GDM1 (cell line): ENCODE results near the gene C4orf54.

Experiments
- DNase-seq: peaks from one replicate; lab custom pipeline; 2025; lab: John Stamatoyannopoulos, UW

Gene C4orf54

DNA sequence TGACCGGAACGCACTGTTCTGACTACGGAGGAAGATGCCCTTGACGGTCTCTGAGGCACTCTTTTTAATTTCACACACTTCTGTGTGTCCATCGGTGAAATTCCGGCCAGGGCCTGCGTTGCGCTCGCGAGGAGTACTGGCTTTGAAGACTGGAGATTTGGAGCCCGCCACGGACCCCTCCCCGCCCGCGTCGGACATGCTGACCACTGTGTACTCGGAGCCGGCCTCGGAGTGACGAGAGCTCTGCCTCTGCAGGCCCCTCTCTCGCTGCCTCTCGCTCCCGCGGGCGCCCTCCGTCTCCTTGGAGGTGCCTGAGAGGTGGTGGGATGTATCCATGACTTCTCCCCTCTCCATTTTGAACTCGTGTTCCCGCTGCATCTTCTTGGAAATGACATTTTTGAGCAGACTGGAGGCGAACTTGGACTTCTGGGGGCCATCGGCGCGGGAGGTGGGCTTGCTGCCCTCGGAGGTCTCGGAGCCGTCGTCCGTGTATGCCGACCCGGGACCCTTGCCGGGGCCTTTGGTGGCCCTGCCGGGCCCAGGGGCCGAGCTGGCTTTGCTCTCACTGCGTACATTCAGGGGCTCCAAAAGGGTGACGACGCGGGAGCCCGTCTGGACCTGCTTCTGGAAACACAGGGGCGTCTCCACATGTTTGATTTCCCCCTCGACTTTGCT is 5.7 kb downstream of the C4orf54 start:
- no peak for DNase-seq

- no peak for DNase-seq
These were observed 6.4 kb downstream of the C4orf54 start for GRCh38 chr4:99651016-99651769.

GRCh38 chr4:99649778-99650177 is 7.8 kb downstream of the C4orf54 start:
- no peak for DNase-seq

DNA sequence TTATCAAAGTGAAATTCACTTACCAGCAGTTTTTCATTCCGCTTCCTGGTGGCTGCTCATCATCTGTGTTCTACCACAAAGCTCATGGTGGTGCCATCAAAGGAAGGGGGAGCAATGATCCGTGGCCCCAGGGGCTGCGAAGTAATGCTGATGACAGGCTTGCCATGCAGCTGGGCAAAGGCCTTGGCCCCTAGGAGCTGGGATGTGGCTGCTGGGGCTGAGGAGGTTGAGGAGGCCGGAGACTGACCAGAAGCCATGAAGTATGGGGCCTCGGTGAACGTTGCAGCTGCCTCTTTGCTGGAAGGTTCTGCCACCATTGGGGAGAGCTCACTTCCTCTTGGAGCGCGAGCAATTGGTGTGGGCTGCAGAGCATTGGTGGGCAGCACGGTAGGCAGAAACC is 8.4 kb downstream of the C4orf54 start:
- no peak for DNase-seq

- no peak for DNase-seq
These were observed 9.3 kb downstream of the C4orf54 start for GRCh38 chr4:99648321-99648720.

GRCh38 chr4:99647071-99647470 is 10.6 kb downstream of the C4orf54 start:
- DNase-seq, result no peak

- no peak for DNase-seq
These were observed 12.0 kb downstream of the C4orf54 start for GRCh38 chr4:99645638-99646037.

DNA sequence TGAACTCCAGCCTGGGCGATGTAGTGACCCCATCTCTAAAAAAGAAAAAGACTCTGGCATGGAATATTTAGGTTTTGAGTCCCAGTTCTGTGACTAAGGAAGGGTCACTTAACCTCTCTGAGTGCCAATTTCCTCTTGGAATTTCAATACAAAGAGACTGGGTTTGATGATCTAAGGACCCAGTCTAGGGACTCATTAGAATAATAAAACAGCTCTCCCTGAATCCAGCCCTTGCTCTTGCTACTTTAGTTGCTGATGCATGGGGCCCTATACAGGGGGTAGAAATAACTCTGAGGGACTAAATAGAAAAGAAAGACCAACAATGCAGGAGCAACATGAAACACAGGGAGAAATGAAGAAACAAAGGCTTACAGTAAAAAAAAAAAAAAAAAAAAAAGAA is 12.6 kb downstream of the C4orf54 start:
- DNase-seq, result no peak

DNA sequence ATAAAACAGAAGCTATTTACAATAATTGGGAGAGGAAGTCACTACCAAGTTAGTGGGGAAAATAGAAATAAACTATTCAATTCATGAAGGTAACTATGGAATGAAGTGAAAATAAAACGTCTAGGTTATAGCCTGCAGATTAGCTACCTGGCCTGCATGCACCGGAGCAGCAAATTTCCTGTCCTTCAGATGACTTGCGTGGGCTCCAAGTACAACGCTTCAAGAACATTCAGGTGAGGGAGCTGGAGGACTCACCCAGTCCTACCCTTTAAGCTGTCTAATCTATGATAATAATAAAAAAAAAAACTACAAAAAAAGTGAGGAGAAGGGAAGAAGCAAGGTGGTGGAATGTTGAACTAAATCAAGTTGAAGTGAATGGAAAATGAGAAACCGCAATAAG is 13.2 kb downstream of the C4orf54 start:
- no peak for DNase-seq

DNA sequence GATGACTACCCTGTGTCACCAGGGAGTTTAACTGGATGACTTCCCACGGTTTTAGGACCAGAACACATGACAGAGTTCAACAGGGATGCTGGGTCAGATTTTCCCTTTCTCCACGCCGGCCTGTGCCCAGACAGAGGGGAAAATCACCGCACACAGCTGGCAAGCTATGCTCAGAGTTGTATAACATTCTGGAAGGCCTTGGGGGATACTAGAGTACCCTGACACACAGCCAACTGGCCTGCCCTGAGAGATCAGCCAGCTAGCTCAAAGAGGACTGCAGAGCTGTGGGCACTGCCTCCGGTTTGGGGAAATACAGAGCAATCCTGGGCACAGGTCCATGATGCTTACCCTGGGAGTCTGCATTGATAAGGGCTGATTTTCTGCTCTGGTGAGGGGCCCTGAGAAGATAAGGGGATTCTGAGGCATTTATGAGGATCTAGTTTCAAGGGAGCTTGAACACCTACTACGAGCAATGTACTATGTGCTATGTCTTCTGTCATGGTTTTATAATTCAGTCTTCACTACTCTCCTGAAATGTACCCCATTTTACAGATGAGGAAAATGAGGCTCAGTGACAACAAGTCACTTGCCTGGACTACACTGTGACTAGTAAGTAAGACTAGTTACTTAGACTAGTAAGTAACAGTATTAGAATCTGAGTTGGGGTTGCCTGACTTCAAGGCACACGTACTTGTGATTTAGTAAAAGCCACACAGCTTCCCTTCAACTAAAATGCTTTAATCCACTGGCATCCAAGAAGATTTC is 14.7 kb downstream of the C4orf54 start:
- DNase-seq, result no peak

GRCh38 chr4:99640676-99641075 is 17.0 kb downstream of the C4orf54 start:
- no peak for DNase-seq

GRCh38 chr4:99637174-99637573 is 20.5 kb downstream of the C4orf54 start:
- DNase-seq, result no peak

GRCh38 chr4:99636422-99636821 is 21.2 kb downstream of the C4orf54 start:
- DNase-seq, result no peak

DNA sequence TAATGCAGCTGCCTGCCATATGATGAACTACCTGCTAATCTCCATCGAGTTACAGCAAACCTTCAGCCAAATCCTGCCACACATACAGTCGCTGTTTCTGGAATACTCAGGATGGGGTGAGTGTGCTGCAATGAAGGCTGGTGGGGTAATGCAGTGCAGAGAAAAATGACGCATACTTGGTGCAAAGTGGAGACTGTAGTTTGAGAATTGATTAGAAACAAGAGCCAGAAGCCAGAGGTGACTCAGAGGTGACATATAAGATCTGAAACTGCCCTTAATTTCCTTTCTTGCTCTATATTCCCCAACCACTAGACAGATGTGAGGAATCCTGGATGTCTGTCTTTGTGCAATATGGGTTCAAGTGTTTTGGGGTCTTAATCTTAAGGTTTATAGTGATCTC is 22.0 kb downstream of the C4orf54 start:
- no peak for DNase-seq

DNA sequence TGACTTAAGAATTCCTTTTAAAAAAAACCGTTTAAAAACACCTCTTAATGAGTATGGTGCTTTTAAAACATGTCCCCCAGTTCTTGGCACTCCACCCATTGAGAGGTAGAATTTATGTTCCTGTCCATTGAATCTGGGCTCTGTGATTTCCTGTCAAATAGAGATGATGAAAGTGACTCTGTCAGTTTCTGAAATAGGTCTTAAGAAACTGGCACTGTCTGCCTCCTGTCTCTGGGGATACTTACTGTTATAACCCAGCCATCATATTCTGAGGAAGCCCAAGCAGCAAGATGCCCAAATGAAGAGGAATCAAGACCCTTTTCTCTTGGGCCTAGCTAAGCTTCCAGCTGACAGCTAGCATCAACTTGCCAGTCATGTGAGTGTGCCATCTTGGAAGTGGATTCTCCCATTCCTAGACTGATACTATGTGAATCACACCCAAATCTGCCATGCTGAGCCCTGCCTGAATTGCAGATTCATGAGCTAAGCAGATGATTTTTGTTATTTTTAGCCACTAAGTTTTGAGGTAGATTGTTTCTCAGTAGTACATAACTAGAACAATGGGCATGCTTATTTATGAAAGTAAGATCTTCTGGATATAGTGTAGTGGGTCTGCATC is 22.8 kb downstream of the C4orf54 start:
- no peak for DNase-seq

GRCh38 chr4:99633772-99634171 is 23.9 kb downstream of the C4orf54 start:
- no peak for DNase-seq

GRCh38 chr4:99630857-99631360 is 26.7 kb downstream of the C4orf54 start:
- no peak for DNase-seq

GRCh38 chr4:99629962-99630554 is 27.6 kb downstream of the C4orf54 start:
- no peak for DNase-seq

DNA sequence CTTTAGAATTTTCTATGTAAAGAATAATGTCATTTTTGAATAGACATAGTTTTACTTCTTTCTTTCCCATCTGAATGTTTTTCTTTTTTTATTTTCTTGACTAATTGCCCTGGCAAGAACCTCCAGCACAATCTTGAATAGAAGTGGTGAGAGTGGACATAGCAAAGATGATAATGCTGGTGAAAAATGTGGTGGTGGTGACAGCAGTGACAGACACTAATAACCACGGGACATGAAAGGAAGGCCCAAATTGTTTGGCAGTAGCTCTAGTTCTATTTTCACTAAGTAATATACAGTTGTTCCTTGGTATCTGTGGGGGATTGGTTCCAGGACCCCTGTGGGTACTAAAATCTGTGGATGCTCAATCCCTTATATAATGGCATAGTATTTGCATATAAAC is 29.6 kb downstream of the C4orf54 start:
- DNase-seq, result no peak

- no peak for DNase-seq
These were observed 32.3 kb downstream of the C4orf54 start for GRCh38 chr4:99625369-99625768.

GRCh38 chr4:99624141-99624719 is 33.4 kb downstream of the C4orf54 start:
- DNase-seq, result no peak

DNA sequence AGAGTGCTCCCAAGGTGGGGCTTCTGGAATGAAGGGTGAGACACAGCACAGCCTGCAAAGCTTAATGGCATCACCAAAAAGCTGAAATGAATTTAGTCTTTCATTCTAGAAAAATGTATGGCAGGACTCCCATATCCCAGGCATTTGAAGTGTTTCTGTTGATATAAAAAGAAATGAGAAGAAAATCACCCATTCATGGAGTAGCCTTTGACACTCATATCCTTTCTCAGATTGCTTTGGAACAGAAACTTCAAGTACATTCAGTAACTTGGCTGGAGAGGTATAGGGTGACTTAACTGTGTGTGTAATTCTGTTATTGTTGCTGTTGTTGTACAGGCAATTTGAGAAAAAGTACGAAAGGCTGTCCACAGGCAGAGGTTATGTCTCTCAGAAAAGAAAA is 35.3 kb downstream of the C4orf54 start:
- no peak for DNase-seq
